ENCODE measurements around the gene GON4L. TPM values are rescaled to one million over a fixed set of nuclear protein-coding genes. Genes with fewer than 3 reads are reported as not detected.
"Not testable (repeated sequence)": the region's sequence is repeated elsewhere in the genome, so short reads cannot be mapped to it uniquely, and the experiment has no call there.

The GON4L gene
- total RNA-seq, 6 experiments from 2014 or later, result 10.7 to 23.2 (median 20.1) TPM

DNA sequence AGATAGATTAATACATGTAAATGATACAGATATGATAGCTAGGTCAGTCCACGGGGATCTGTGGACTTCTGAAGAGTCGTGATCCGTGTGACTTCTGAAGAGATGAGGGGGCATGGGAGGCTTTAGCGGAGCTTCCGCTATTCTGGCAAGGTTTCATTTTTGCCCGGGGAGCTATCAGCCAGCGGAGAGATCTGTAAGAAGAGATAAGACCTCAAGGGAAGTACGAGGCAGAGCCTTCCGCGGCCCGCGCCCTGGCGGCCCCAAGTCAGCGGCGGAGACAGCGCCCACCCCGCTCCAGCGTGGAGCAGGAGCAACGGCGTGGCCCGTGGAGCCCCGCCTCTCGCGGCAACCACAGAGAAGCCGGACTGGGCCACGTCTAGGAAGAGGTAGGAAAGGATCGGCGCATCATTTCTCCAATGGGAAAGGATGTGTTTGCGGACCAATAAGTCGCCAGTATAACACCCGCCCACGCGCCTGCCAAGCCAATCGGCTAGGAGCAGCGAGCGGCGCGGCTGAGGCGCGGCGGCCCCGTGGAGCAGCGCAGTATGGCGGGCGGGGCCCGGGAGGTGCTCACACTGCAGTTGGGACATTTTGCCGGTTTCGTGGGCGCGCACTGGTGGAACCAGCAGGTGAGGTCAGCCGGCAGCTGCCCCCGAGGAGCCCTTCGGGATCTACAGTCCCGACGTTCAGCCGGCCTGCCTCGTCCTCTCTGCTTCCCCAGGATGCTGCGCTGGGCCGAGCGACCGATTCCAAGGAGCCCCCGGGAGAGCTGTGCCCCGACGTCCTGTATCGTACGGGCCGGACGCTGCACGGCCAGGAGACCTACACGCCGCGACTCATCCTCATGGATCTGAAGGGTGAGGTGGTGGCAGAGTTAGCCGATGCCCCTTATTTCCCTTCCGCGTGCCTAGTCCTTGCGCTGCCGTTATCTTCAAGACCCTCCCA, 111.5 kb downstream of the GON4L start:
- intact Hi-C loops (cut with DNase I); H3K9me3 ChIP-seq; H3K36me3 ChIP-seq; H3K4me1 ChIP-seq; H3K27me3 ChIP-seq: not testable (repeated sequence)
- Histone ChIP-seq H3K4me3 (peak overlapping the region; percentile 58 to 71 (median 61)), H3K27ac (peak overlapping the region in 2 of 3 donors; percentile 28 to 29)
- peak; percentile 60 for TF ChIP-seq POLR2A (IDR thresholded peaks at IDR 0.05)
- ATAC-seq, result peak; percentile 96 to 98 (median 98)
- WGBS (ENCODE audit: insufficient coverage, low coverage, low lambda C conversion rate, missing lambda C conversion rate), result 0% methylated on average over 7 of the region's 77 CpGs
- DNase-seq, result peak; percentile 93 to 96 (median 94)

DNA sequence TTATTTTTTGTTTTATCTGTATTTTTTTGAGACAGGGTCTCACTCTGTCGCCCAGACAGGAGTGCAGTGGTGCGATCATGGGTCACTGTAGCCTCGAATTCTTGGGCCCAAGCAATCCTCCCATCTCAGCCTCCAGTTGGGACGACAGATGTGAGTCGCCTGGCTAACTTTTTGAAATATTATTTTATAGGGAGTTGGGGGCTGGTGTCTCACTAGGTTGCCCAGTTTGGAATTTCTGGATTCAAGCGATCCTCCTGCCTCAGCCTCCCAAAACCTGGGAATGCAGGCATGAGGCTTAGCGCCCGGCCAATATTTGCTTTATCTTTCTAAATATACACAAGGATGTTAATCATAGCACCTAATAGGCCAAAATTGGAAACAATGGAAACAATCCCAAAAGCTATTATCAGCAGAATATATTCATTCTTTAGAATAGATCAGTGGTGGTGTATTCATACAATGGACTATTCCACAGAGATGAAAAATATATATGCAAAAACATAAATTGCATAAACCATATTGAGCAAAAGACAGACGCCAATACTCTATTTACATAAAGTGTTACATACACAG, 112.2 kb downstream of the GON4L start:
- Histone ChIP-seq H3K4me3 (peak overlapping the region; percentile 58 to 71 (median 61)), H3K27ac (peak overlapping the region in 2 of 3 donors; percentile 28 to 29), H3K9me3 (no peaks in the 10 kb centered on the region), H3K4me1 (peaks cover 0 to 5% (median 0%) of the 10 kb centered on the region in 4 donors), H3K36me3 (no peaks in the 10 kb centered on the region), H3K27me3 (no peaks in the 10 kb centered on the region)
- intact Hi-C loops (cut with DNase I), result no loop called here
- DNase-seq (no peak), ATAC-seq (no peak)
- WGBS (ENCODE audit: insufficient coverage, low coverage, low lambda C conversion rate, missing lambda C conversion rate), result 62% methylated on average over 9 of the region's 9 CpGs
- TF ChIP-seq, protein P1, sequence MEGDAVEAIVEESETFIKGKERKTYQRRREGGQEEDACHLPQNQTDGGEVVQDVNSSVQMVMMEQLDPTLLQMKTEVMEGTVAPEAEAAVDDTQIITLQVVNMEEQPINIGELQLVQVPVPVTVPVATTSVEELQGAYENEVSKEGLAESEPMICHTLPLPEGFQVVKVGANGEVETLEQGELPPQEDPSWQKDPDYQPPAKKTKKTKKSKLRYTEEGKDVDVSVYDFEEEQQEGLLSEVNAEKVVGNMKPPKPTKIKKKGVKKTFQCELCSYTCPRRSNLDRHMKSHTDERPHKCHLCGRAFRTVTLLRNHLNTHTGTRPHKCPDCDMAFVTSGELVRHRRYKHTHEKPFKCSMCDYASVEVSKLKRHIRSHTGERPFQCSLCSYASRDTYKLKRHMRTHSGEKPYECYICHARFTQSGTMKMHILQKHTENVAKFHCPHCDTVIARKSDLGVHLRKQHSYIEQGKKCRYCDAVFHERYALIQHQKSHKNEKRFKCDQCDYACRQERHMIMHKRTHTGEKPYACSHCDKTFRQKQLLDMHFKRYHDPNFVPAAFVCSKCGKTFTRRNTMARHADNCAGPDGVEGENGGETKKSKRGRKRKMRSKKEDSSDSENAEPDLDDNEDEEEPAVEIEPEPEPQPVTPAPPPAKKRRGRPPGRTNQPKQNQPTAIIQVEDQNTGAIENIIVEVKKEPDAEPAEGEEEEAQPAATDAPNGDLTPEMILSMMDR (IDR thresholded peaks at IDR 0.05), result no peak
- no peak for TF ChIP-seq POLR2A (IDR thresholded peaks at IDR 0.05)

DNA sequence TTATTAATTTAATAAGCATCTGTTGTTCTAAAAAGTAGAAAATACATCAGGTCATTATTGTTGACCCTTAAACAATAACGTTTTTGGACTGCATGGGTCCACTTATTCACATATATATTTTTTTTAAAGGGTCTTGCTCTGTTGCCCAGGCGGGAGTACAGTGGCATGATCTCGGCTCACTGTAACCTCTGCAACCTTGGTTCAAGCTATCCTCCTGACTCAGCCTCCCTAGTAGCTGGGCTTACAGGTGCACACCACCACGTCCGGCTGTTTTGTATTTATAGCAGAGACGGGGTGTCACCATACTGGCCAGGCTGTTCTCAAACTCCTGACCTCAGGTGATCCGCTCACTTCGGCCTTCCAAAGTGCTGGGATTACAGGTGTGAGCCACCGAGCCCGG, 115.1 kb downstream of the GON4L start:
- 83% methylated on average over 10 of the region's 10 CpGs for WGBS (ENCODE audit: insufficient coverage, low coverage, low lambda C conversion rate, missing lambda C conversion rate)
- Histone ChIP-seq H3K4me3 (no peak overlapping the region), H3K4me1 (peaks cover 0 to 5% (median 0%) of the 10 kb centered on the region in 4 donors), H3K27ac (no peak overlapping the region), H3K27me3 (no peaks in the 10 kb centered on the region), H3K36me3 (peaks cover 0 to 17% (median 0%) of the 10 kb centered on the region in 4 donors), H3K9me3 (no peaks in the 10 kb centered on the region)
- TF ChIP-seq POLR2A (IDR thresholded peaks at IDR 0.05), result no peak
- TF ChIP-seq, protein P1 (IDR thresholded peaks at IDR 0.05), result no peak
- no peak for DNase-seq
- intact Hi-C loops (cut with DNase I), result no loop called here
- no peak for ATAC-seq

DNA sequence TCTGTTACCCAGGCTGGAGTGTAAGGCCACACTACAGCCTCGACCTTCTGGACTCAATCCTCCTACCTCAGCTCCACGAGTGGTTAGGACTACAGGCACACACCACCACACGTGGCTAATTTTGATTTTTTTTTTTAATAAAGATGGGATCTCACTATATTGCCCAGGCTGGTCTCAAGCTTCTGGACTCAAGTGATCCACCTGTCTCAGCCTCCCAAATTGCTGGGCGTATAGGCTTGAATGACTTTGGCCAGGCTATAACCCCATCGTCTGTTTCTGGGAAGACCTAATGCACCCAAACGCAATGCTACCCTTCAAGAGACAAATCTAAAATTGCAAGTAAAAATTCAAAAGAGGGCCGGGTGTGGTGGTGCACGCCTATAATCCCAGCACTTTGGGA, 116.0 kb downstream of the GON4L start:
- H3K36me3 ChIP-seq, result peaks cover 0 to 17% (median 2%) of the 10 kb centered on the region in 4 donors
- no peaks in the 10 kb centered on the region for H3K9me3 ChIP-seq
- ATAC-seq, result no peak
- DNase-seq, result no peak
- no peaks in the 10 kb centered on the region for H3K27me3 ChIP-seq
- no peak overlapping the region for H3K27ac ChIP-seq
- TF ChIP-seq, protein P1 (IDR thresholded peaks at IDR 0.05), result no peak
- TF ChIP-seq POLR2A (IDR thresholded peaks at IDR 0.05), result no peak
- H3K4me1 ChIP-seq, result peaks cover 0 to 5% (median 0%) of the 10 kb centered on the region in 4 donors
- WGBS (ENCODE audit: insufficient coverage, low coverage, low lambda C conversion rate, missing lambda C conversion rate), result 89% methylated on average over 8 of the region's 8 CpGs
- H3K4me3 ChIP-seq, result no peak overlapping the region
- intact Hi-C loops (cut with DNase I), result no loop called here
